ENCODE results near the gene PGAP3. TPM values are rescaled to one million over a fixed set of nuclear protein-coding genes. Genes with fewer than 3 reads are reported as not detected.

The PGAP3 gene
- total RNA-seq, 1 experiment from 2014 or later = 29.0 TPM

DNA sequence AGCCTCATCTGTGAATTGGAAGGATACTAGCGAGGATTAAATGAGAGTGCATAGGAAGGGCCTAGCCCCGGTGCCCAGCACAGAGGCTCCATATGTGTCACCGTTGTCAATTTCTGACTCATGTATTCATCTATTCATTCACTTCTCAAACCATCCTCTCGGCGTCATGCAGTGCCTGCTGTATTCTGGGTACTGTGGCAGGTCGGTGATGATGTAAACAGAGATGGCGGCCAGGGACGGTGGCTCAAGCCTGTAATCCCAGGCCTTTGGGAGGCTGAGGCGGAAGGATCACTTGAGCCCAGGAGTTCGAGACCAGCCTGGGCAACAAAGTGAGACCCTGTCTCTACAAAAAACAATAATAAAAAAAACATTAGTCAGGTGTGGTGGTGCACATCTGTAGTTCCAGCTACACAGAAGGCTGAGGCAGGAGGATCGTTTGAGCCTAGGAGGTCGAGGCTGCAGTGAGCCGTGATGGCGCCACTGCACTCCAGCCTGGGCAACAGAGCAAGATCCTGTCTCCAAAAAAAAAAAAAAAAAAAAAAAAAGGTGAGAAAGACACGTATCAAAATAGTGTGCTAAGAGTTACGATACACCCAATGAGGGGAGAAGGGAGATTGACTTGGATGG is 65.4 kb downstream of the PGAP3 start:
- Histone ChIP-seq H4K8ac (replicated peaks; ENCODE audit: insufficient read length, low read depth, low read length) (no peak overlapping the region), H2BK5ac (ENCODE audit: insufficient read length, low read length) (no peak overlapping the region), H3K56ac (ENCODE audit: insufficient read length, low read depth, low read length) (no peak overlapping the region), H2BK15ac (ENCODE audit: low read depth, low read length) (no peak overlapping the region), H3K9me3 (ENCODE audit: control insufficient read depth, low read depth, low read length) (no peaks in the 10 kb centered on the region), H3K4me2 (ENCODE audit: insufficient read depth, insufficient read length, low read length) (no peak overlapping the region), H2BK20ac (ENCODE audit: low read depth, low read length, poor library complexity, severe bottlenecking) (no peak overlapping the region), H2BK120ac (ENCODE audit: low read depth, low read length, poor library complexity, severe bottlenecking) (no peak overlapping the region), H4K5ac (ENCODE audit: insufficient read length, low read depth, low read length) (no peak overlapping the region), H2AFZ (ENCODE audit: low read length) (no peak overlapping the region), H4K20me1 (ENCODE audit: control insufficient read depth, insufficient read depth, insufficient read length) (no peaks in the 10 kb centered on the region), H3T11ph (ENCODE audit: low read length) (no peak overlapping the region), H3K27me3 (ENCODE audit: insufficient read depth, low read length) (peaks cover 12% of the 10 kb centered on the region; the same call in 1 of the 2 replicates), H3K14ac (ENCODE audit: insufficient read depth, low read length) (no peak overlapping the region), H4K91ac (ENCODE audit: insufficient read length, low read depth, low read length) (no peak overlapping the region), H3K9ac (ENCODE audit: extremely low read depth, insufficient read length, low read length) (no peak overlapping the region), H3K4me1 (ENCODE audit: insufficient read depth, low read length) (no peaks in the 10 kb centered on the region), H3K18ac (ENCODE audit: insufficient read length, low read depth, low read length) (no peak overlapping the region), H2BK12ac (ENCODE audit: insufficient read length, low read depth, low read length) (no peak overlapping the region), H3K4ac (ENCODE audit: low read depth, low read length) (no peak overlapping the region), H3K23me2 (ENCODE audit: insufficient read length, low read depth, low read length, poor library complexity, severe bottlenecking) (peaks cover 11% of the 10 kb centered on the region), H3K23ac (ENCODE audit: insufficient read length, low read depth, low read length) (no peak overlapping the region), H3K79me1 (ENCODE audit: insufficient read depth, low read depth, low read length, poor library complexity, severe bottlenecking) (no peaks in the 10 kb centered on the region), H2AK5ac (ENCODE audit: insufficient read length, low read length) (no peak overlapping the region), H3K27ac (ENCODE audit: insufficient read length, low read depth, low read length) (no peak overlapping the region), H3K79me2 (ENCODE audit: insufficient read depth, low read length) (no peaks in the 10 kb centered on the region)
- Mint-ChIP-seq H3K9me3 (no peaks in the 10 kb centered on the region; a peak in 1 of 5 replicates), H3K27ac (no peak overlapping the region; a peak in 1 of 7 replicates), H3K36me3 (ENCODE audit: insufficient read depth in 1 of 3, low read depth in 3 of 3) (no peaks in the 10 kb centered on the region; a peak in 1 of 7 replicates), H3K4me1 (peaks cover 33 to 43% of the 10 kb centered on the region in 2 experiments), H3K4me3 (peak overlapping the region in 1 of 2 experiments; percentile 48; a peak in 1 of 5 replicates), H3K27me3 (ENCODE audit: low read depth) (peaks cover 92% of the 10 kb centered on the region)
- TF ChIP-seq, protein P1, sequence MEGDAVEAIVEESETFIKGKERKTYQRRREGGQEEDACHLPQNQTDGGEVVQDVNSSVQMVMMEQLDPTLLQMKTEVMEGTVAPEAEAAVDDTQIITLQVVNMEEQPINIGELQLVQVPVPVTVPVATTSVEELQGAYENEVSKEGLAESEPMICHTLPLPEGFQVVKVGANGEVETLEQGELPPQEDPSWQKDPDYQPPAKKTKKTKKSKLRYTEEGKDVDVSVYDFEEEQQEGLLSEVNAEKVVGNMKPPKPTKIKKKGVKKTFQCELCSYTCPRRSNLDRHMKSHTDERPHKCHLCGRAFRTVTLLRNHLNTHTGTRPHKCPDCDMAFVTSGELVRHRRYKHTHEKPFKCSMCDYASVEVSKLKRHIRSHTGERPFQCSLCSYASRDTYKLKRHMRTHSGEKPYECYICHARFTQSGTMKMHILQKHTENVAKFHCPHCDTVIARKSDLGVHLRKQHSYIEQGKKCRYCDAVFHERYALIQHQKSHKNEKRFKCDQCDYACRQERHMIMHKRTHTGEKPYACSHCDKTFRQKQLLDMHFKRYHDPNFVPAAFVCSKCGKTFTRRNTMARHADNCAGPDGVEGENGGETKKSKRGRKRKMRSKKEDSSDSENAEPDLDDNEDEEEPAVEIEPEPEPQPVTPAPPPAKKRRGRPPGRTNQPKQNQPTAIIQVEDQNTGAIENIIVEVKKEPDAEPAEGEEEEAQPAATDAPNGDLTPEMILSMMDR (conservative IDR thresholded peaks at IDR 0.05) = no peak
- DNase-seq = peak; percentile 35
- no CpG with 5 or more reads among the region's 16 CpGs for WGBS (ENCODE audit: extremely low coverage, insufficient read length, low lambda C conversion rate)
